ENCODE results near the gene MOSMO. TPM values are rescaled to one million over a fixed set of nuclear protein-coding genes. Genes with fewer than 3 reads are reported as not detected.

Gene MOSMO
- total RNA-seq, 4 donors from 2014 or later: 17.9 to 39.5 (median 30.3) TPM

- intact Hi-C loops (cut with DNase I; ENCODE audit: low total_unique reads): no loop called here
- no peaks in the 10 kb centered on the region for H3K36me3 ChIP-seq
- no peaks in the 10 kb centered on the region for H3K4me1 ChIP-seq
- no peak overlapping the region for H3K27ac ChIP-seq
- no peak for DNase-seq
- H3K9me3 ChIP-seq: no peaks in the 10 kb centered on the region
- H3K4me3 ChIP-seq: no peak overlapping the region
- H3K27me3 ChIP-seq: no peaks in the 10 kb centered on the region
- TF ChIP-seq CTCF (IDR thresholded peaks at IDR 0.05) (no peak), POLR2A (IDR thresholded peaks at IDR 0.05) (no peak)
Measured at GRCh38 chr16:21990381-21990944, 17.4 kb upstream of the MOSMO start.

- Histone ChIP-seq H3K4me3 (no peak overlapping the region), H3K9me3 (no peaks in the 10 kb centered on the region), H3K4me1 (no peaks in the 10 kb centered on the region), H3K36me3 (no peaks in the 10 kb centered on the region), H3K27me3 (no peaks in the 10 kb centered on the region), H3K27ac (no peak overlapping the region)
- TF ChIP-seq CTCF (IDR thresholded peaks at IDR 0.05): no peak
- TF ChIP-seq POLR2A (IDR thresholded peaks at IDR 0.05): no peak
- intact Hi-C loops (cut with DNase I; ENCODE audit: low total_unique reads): no loop called here
- DNase-seq: no peak
Measured at GRCh38 chr16:21991621-21992020, 16.3 kb upstream of the MOSMO start.

GRCh38 chr16:21994856-21995465 is 12.9 kb upstream of the MOSMO start:
- Histone ChIP-seq H3K9me3 (no peaks in the 10 kb centered on the region), H3K27ac (no peak overlapping the region), H3K4me1 (no peaks in the 10 kb centered on the region), H3K36me3 (no peaks in the 10 kb centered on the region), H3K4me3 (no peak overlapping the region), H3K27me3 (no peaks in the 10 kb centered on the region)
- DNase-seq: no peak
- TF ChIP-seq CTCF (IDR thresholded peaks at IDR 0.05): no peak
- intact Hi-C loops (cut with DNase I; ENCODE audit: low total_unique reads): no loop called here

- no peaks in the 10 kb centered on the region for H3K27me3 ChIP-seq
- peak overlapping the region in 1 of 2 donors; percentile 31 for H3K27ac ChIP-seq
- no peak for DNase-seq
- H3K36me3 ChIP-seq: no peaks in the 10 kb centered on the region
- intact Hi-C loops (cut with DNase I; ENCODE audit: low total_unique reads): no loop called here
- H3K4me1 ChIP-seq: peaks cover 0 to 3% of the 10 kb centered on the region in 2 donors
- TF ChIP-seq CTCF (IDR thresholded peaks at IDR 0.05): no peak
- no peak for TF ChIP-seq POLR2A (IDR thresholded peaks at IDR 0.05)
- H3K9me3 ChIP-seq: no peaks in the 10 kb centered on the region
- no peak overlapping the region for H3K4me3 ChIP-seq
Measured at GRCh38 chr16:21996923-21997696, 10.8 kb upstream of the MOSMO start.
